Measurements from ENCODE around the gene ACBD6. TPM values are rescaled to one million over a fixed set of nuclear protein-coding genes. Genes with fewer than 3 reads are reported as not detected.
"Not testable (repeated sequence)": the region's sequence is repeated elsewhere in the genome, so short reads cannot be mapped to it uniquely, and the experiment has no call there.

The ACBD6 gene, protein sequence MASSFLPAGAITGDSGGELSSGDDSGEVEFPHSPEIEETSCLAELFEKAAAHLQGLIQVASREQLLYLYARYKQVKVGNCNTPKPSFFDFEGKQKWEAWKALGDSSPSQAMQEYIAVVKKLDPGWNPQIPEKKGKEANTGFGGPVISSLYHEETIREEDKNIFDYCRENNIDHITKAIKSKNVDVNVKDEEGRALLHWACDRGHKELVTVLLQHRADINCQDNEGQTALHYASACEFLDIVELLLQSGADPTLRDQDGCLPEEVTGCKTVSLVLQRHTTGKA
- total RNA-seq (40.2 and 45.8 TPM in 2 replicates), polyA plus RNA-seq (36.3 and 45.8 TPM in 2 replicates)

DNA sequence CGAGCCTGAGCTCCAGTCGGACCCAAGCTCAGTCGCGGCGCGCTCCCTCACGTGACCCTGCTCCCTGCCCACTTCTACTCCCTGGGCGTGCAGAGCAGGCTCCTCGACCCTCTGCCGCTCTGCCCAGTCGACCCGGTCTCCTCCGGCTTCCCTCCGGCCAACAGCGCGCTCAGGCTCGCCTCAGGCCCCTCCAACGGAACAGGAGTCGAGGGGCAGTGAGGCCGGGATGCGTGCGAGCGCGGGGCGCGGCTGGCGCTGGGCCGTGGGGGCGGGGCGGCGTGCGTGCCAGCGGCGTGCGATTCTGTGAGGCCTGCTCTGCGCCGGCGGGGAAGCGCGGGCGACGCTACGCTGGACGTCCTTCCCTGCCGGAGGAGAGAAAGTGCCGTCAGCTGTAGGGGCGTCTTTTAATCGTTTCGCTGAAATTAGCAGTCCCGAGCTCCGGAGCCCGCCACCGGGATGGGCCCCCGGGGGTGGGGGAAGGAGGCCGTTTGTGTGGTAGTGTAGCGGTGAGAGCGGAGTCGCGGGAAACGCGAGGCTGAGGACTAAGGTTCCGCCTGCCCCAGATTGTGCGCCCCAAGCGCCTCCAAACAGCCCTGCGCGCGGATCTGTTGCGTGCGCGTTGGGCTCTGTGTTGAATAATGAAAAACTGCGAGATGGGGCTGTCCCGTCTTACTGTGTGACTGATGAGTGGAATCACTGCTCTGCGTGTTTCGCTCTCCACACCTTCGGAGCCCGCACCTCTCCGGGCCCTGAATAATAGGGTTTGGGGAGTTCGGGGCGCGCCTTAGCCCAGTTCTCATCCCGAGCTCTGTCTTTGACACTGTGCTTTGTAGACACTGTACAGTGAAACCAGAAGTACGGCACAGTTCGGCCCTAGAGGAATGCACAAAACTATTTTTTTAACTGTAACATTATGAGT, at the start of gene ACBD6:
ACBD6 (minus strand) TSS at position 217 of the 919 bp plus-strand sequence. CDS start 311 bp downstream, outside the sequence.
- Histone ChIP-seq H2AFZ (peak within 1 kb of the TSS; percentile 97), H3K9me2 (replicated peaks; ENCODE audit: insufficient read depth) (no peaks in the 10 kb centered on the region), H3K9me3 (ENCODE audit: low read depth) (no peaks in the 10 kb centered on the region), H3K27me3 (no peaks in the 10 kb centered on the region), H3K4me3 (peak within 1 kb of the TSS; percentile 74), H3K36me3 (replicated peaks; ENCODE audit: insufficient read depth, low read depth) (no peaks in the 10 kb centered on the region), H4K20me1 (ENCODE audit: insufficient read depth, poor library complexity, severe bottlenecking) (no peaks in the 10 kb centered on the region), H3K4me2 (peak within 1 kb of the TSS; percentile 84), H3K4me1 (ENCODE audit: insufficient read depth) (peaks cover 4% of the 10 kb centered on the region), H3K27ac (peak within 1 kb of the TSS; percentile 98), H3K79me2 (peaks cover 43% of the 10 kb centered on the region)
- WGBS (ENCODE audit: low lambda C conversion rate, missing lambda C conversion rate): 5% methylated on average over 72 of the region's 83 CpGs
- TF ChIP-seq, protein P1, sequence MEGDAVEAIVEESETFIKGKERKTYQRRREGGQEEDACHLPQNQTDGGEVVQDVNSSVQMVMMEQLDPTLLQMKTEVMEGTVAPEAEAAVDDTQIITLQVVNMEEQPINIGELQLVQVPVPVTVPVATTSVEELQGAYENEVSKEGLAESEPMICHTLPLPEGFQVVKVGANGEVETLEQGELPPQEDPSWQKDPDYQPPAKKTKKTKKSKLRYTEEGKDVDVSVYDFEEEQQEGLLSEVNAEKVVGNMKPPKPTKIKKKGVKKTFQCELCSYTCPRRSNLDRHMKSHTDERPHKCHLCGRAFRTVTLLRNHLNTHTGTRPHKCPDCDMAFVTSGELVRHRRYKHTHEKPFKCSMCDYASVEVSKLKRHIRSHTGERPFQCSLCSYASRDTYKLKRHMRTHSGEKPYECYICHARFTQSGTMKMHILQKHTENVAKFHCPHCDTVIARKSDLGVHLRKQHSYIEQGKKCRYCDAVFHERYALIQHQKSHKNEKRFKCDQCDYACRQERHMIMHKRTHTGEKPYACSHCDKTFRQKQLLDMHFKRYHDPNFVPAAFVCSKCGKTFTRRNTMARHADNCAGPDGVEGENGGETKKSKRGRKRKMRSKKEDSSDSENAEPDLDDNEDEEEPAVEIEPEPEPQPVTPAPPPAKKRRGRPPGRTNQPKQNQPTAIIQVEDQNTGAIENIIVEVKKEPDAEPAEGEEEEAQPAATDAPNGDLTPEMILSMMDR (IDR thresholded peaks at IDR 0.05; ENCODE audit: poor library complexity): peak; percentile 12
- TF ChIP-seq EZH2phosphoT487 (IDR thresholded peaks at IDR 0.05; ENCODE audit: low read depth, severe bottlenecking, unreplicated experiment): no peak
- peak; percentile 90 for DNase-seq (ENCODE audit: low spot score)

DNA sequence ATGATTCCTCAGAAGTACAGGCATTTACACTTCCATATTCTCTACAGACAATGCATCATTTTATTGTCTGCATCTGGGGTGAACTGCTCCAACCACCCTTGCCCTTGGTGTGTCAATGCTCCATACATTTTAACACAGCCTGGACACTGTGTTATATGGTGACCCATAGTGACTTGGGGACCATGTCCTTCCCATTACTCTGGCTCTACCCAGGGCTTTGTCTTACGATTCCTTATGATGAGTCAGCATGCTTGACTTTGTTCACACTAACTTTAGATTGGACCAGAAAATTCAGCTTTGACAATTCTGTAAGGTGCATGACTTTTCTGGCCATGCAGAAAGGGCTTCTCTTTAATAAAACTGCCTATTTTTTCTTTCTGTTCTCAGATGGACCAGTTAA, 49.6 kb upstream of the ACBD6 start:
- no peaks in the 10 kb centered on the region for H3K79me2 ChIP-seq

DNA sequence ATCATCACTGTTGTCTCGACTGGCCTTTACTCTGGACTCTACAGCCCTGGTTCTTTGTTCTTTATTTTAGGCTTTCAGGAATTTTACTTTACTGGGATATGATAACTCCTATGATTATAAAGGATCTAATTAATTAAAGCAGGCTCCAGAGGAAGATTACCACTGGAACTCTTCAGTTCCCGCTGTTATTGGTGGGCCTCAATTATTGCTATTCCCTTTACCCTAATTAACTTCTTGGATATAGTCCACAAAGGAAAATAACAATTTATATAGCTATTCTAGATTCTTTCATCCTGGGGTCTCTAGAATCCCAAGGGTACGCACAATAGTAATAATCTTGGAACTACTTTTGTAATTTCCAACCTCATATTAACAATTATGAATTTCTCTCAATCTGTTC, 47.9 kb upstream of the ACBD6 start:
- Histone ChIP-seq H3K36me3 (replicated peaks; ENCODE audit: insufficient read depth, low read depth) (no peaks in the 10 kb centered on the region), H3K4me1 (ENCODE audit: insufficient read depth) (no peaks in the 10 kb centered on the region), H3K9me2 (replicated peaks; ENCODE audit: insufficient read depth) (no peaks in the 10 kb centered on the region), H3K79me2 (no peaks in the 10 kb centered on the region), H2AFZ (no peak overlapping the region), H3K27ac (no peak overlapping the region), H3K4me3 (no peak overlapping the region), H4K20me1 (ENCODE audit: insufficient read depth, poor library complexity, severe bottlenecking) (no peaks in the 10 kb centered on the region), H3K4me2 (no peak overlapping the region), H3K9me3 (ENCODE audit: low read depth) (no peaks in the 10 kb centered on the region), H3K27me3 (no peaks in the 10 kb centered on the region)
- TF ChIP-seq, protein P1 (IDR thresholded peaks at IDR 0.05; ENCODE audit: poor library complexity): no peak
- TF ChIP-seq EZH2phosphoT487 (IDR thresholded peaks at IDR 0.05; ENCODE audit: low read depth, severe bottlenecking, unreplicated experiment): no peak
- TF ChIP-seq EZH2 (IDR thresholded peaks at IDR 0.05; ENCODE audit: borderline replicate concordance): no peak
- no peak for DNase-seq (ENCODE audit: low spot score)
- 88% methylated on average over 3 of the region's 3 CpGs for WGBS (ENCODE audit: low lambda C conversion rate, missing lambda C conversion rate)

More for the DNA sequence above, 49.6 kb upstream of the ACBD6 start:
- 87% methylated on average over 1 of the region's 1 CpG for WGBS (ENCODE audit: low lambda C conversion rate, missing lambda C conversion rate)
- Histone ChIP-seq H3K27ac (no peak overlapping the region), H3K36me3 (replicated peaks; ENCODE audit: insufficient read depth, low read depth) (no peaks in the 10 kb centered on the region), H3K9me2 (replicated peaks; ENCODE audit: insufficient read depth) (no peaks in the 10 kb centered on the region), H3K4me1 (ENCODE audit: insufficient read depth) (no peaks in the 10 kb centered on the region), H4K20me1 (ENCODE audit: insufficient read depth, poor library complexity, severe bottlenecking) (no peaks in the 10 kb centered on the region), H2AFZ (no peak overlapping the region), H3K4me2 (no peak overlapping the region), H3K4me3 (no peak overlapping the region), H3K27me3 (no peaks in the 10 kb centered on the region), H3K9me3 (ENCODE audit: low read depth) (no peaks in the 10 kb centered on the region)
- TF ChIP-seq, protein P1 (IDR thresholded peaks at IDR 0.05; ENCODE audit: poor library complexity): no peak
- TF ChIP-seq EZH2phosphoT487 (IDR thresholded peaks at IDR 0.05; ENCODE audit: low read depth, severe bottlenecking, unreplicated experiment) (no peak), EZH2 (IDR thresholded peaks at IDR 0.05; ENCODE audit: borderline replicate concordance) (no peak)
- no peak for DNase-seq (ENCODE audit: low spot score)

DNA sequence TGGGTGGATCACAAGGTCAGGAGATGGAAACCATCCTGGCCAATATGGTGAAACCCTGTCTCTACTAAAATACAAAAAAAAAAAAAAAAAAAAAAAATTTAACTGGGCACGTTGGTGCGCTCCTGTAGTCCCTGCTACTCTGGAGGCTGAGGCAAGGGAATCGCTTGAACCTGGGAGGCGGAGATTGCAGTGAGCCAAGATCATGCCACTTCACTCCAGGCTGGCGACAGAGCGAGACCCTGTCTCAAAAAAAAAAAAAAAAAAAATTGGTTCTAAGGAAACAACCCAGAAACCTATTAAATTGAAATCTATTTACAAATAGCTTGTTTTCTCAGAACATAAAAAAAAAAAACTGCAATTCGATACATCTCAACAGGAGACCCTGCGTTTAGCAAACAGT, 47.4 kb upstream of the ACBD6 start:
- not testable (repeated sequence) for H3K79me2 ChIP-seq; H3K27me3 ChIP-seq; DNase-seq (ENCODE audit: low spot score); H3K9me3 ChIP-seq (ENCODE audit: low read depth); H3K4me2 ChIP-seq; H3K36me3 ChIP-seq (replicated peaks; ENCODE audit: insufficient read depth, low read depth); H3K4me1 ChIP-seq (ENCODE audit: insufficient read depth); H2AFZ ChIP-seq; H4K20me1 ChIP-seq (ENCODE audit: insufficient read depth, poor library complexity, severe bottlenecking); H3K27ac ChIP-seq; H3K4me3 ChIP-seq; H3K9me2 ChIP-seq (replicated peaks; ENCODE audit: insufficient read depth)
- 87% methylated on average over 8 of the region's 8 CpGs for WGBS (ENCODE audit: low lambda C conversion rate, missing lambda C conversion rate)

Data from hepatocyte (in vitro differentiated cells).